Calu3 (cell line): ENCODE measurements around the gene ELOB. TPM values are rescaled to one million over a fixed set of nuclear protein-coding genes. Genes with fewer than 3 reads are reported as not detected.

Experiments used
- BruUV-seq: library from RNA; stranded (reverse); fragments of 400-500 nt; replicated peaks from 2 replicates; lab custom pipeline; 2021; lab: Mats Ljungman, UMichigan
- CTCF ChIA-PET: fragments of 300-600 bp; sonication (Branson Sonifier 250); formaldehyde crosslinking; loops from one replicate; lab custom pipeline; 2022; ENCODE audit warnings: antibody characterized with exemption; lab: Charles Lee
- DNase-seq: peaks from one replicate; pipeline ENCODE4 v3.0.0; 2022
- H3K27ac Mint-ChIP-seq: one replicate; pipeline ENCODE4 v1.8.0; 2022; ENCODE audit warnings: mixed read lengths; ENCODE audit not compliant: unreplicated experiment
- H3K27me3 Mint-ChIP-seq: one replicate; pipeline ENCODE4 v1.8.0; 2022; ENCODE audit warnings: mixed read lengths; ENCODE audit not compliant: unreplicated experiment
- H3K36me3 Mint-ChIP-seq: one replicate; pipeline ENCODE4 v1.8.0; 2022; ENCODE audit warnings: mild to moderate bottlenecking, moderate library complexity, mixed read lengths; ENCODE audit not compliant: insufficient read depth, unreplicated experiment
- H3K4me1 Mint-ChIP-seq: one replicate; pipeline ENCODE4 v1.8.0; 2022; ENCODE audit warnings: mild to moderate bottlenecking, low read depth, mixed read lengths; ENCODE audit not compliant: unreplicated experiment
- H3K4me3 Mint-ChIP-seq: one replicate; pipeline ENCODE4 v1.8.0; 2022; ENCODE audit warnings: mild to moderate bottlenecking, low read depth, moderate library complexity, mixed read lengths; ENCODE audit not compliant: unreplicated experiment
- H3K9me3 Mint-ChIP-seq: one replicate; pipeline ENCODE4 v1.8.0; 2022; ENCODE audit warnings: low read depth, mixed read lengths; ENCODE audit not compliant: unreplicated experiment
- intact Hi-C: fragments of 100-400 bp; cut with micrococcal nuclease; formaldehyde crosslinking; loops from one replicate; pipeline ENCODE4 v1.10.0; 2022; ENCODE audit not compliant: unreplicated experiment
- total RNA-seq: library from RNA; stranded (reverse); gene quantifications from 2 replicates; pipeline ENCODE4 v1.2.3, GENCODE V29; 2022
- TF ChIP-seq, protein P1 (sequence below): fragments of 200-600 bp; IDR thresholded peaks from one replicate; pipeline ENCODE4 v1.8.0; 2022; ENCODE audit warnings: antibody characterized with exemption; ENCODE audit not compliant: unreplicated experiment

ELOB gene
- total RNA-seq, 1 experiment from 2014 or later = 269 TPM

DNA sequence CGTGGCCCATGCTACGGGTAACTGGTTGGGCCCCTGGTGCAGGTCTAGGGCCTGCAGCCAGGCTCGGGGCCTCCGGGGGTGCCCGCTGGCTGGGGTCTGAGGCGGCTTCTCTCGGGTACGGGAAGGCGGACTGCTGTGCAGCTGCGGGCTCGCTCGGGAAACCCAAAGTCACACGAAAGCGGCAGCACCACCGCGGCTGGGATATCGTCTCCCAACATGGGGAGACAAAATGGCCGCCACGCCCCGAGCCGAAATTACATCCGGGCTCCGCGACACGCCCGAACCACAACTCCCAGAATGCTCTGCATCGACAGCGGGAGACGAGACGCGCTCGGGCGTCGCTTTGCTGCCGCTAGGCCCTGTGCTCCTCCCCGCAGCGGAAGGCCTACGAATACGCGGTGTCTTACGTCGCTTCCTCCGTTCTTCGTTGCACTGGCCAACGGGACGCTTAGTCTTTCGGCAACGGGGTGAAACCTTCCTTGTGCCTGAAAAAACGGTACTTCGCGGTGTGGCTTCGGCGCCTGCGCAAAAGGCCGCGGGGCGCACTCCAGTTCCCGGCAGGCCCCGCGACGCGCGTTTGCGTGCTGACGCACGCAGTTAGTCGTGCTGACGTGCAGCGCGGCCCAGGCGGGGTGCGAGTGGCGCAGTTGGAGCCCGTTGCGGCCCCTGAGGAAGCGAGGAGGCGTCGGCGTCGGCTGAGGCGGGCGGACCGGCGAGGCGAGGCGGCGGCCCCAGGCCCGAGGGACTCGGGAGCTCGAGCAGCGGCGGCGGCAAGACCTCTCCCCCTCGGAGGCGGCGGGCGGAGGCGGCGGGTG, 24.8 kb downstream of the ELOB start, which contains the start of gene SRRM2:
Gene SRRM2 (plus strand): TSS at position 604 of the 815 bp plus-strand sequence. CDS start 3,727 bp downstream, outside the sequence.
- BruUV-seq = no TSS peak
- intact Hi-C loops = no loop called here
- TF ChIP-seq, protein P1, sequence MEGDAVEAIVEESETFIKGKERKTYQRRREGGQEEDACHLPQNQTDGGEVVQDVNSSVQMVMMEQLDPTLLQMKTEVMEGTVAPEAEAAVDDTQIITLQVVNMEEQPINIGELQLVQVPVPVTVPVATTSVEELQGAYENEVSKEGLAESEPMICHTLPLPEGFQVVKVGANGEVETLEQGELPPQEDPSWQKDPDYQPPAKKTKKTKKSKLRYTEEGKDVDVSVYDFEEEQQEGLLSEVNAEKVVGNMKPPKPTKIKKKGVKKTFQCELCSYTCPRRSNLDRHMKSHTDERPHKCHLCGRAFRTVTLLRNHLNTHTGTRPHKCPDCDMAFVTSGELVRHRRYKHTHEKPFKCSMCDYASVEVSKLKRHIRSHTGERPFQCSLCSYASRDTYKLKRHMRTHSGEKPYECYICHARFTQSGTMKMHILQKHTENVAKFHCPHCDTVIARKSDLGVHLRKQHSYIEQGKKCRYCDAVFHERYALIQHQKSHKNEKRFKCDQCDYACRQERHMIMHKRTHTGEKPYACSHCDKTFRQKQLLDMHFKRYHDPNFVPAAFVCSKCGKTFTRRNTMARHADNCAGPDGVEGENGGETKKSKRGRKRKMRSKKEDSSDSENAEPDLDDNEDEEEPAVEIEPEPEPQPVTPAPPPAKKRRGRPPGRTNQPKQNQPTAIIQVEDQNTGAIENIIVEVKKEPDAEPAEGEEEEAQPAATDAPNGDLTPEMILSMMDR = no peak
- peaks cover 68% of the 10 kb centered on the region for H3K36me3 Mint-ChIP-seq
- peaks cover 32% of the 10 kb centered on the region for H3K4me1 Mint-ChIP-seq
- no peaks in the 10 kb centered on the region for H3K27me3 Mint-ChIP-seq
- peak within 1 kb of the TSS; percentile 96 for H3K27ac Mint-ChIP-seq
- peaks cover 3% of the 10 kb centered on the region for H3K9me3 Mint-ChIP-seq
- peak within 1 kb of the TSS; percentile 90 for H3K4me3 Mint-ChIP-seq
- peak; percentile 95 for DNase-seq
- CTCF ChIA-PET = interaction anchor here (0.6 to 0.7 kb wide), 7 partner anchors 66 to 881 kb away, joined by 3 to 5 read pairs (median 4); partner anchors contain the start of gene PRSS22

DNA sequence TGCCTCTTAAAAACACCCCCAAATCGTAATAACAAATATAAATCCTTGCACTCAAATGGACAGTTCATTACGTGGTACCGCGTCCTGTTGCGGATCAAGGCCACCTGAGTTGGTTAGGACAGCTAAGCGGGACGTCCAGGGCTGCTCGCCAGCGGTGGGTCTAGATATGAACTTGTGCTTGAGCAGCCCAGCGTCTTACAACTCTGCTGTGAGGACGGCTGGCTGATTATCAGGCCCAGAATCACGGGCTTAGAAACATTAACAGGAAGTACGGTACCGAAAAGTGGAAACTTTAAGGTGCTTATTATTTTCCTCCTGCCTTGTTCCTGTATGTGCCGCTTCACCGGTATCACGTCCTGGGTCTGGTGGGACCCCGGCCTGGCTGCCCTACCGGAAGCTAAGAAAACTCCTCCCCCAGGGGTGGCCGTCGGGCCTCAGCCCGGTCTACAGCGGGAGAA, 25.5 kb downstream of the ELOB start:
- TF ChIP-seq, protein P1 = no peak
- TSS peak; percentile 70 for BruUV-seq
- CTCF ChIA-PET = no interaction called here

GRCh38 chr16:2749936-2750335, 27.1 kb downstream of the ELOB start:
- H3K27me3 Mint-ChIP-seq = peaks cover 3% of the 10 kb centered on the region
- H3K4me3 Mint-ChIP-seq = no peak overlapping the region
- no peak for DNase-seq
- TF ChIP-seq, protein P1 = no peak
- intact Hi-C loops = no loop called here
- no peak overlapping the region for H3K27ac Mint-ChIP-seq
- H3K4me1 Mint-ChIP-seq = peaks cover 9% of the 10 kb centered on the region
- no TSS peak for BruUV-seq
- CTCF ChIA-PET = no interaction called here
- H3K36me3 Mint-ChIP-seq = peaks cover 45% of the 10 kb centered on the region
- H3K9me3 Mint-ChIP-seq = no peaks in the 10 kb centered on the region

More for the DNA sequence above, 25.5 kb downstream of the ELOB start:
- no peak for DNase-seq
- peaks cover 3% of the 10 kb centered on the region for H3K9me3 Mint-ChIP-seq
- intact Hi-C loops = no loop called here
- H3K4me3 Mint-ChIP-seq = peak overlapping the region; percentile 90
- peaks cover 26% of the 10 kb centered on the region for H3K4me1 Mint-ChIP-seq
- H3K27ac Mint-ChIP-seq = peak overlapping the region; percentile 88
- no peaks in the 10 kb centered on the region for H3K27me3 Mint-ChIP-seq
- peaks cover 62% of the 10 kb centered on the region for H3K36me3 Mint-ChIP-seq

DNA sequence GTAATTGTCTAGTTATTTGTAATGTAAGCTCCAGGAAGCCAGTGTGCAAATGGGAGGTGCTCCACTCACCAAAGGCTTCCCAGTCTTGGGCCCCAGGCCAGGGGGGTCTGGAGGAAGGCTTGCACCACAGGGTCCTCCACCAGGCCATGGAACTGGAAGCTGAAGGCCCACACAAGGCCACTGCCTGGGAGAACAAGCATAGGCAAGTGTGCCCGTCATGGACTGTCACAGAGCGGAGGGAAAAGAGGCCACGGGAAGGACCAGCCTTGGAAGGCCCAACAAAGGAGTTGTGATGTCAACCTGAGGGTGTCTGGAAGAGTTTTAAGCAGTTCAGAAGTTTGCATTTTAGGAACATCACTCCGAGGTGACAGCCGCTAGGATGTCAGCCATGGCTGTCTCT, 27.6 kb downstream of the ELOB start:
- peaks cover 5% of the 10 kb centered on the region for H3K4me1 Mint-ChIP-seq
- TF ChIP-seq, protein P1 = no peak
- CTCF ChIA-PET = no interaction called here
- peaks cover 8% of the 10 kb centered on the region for H3K27me3 Mint-ChIP-seq
- H3K9me3 Mint-ChIP-seq = no peaks in the 10 kb centered on the region
- H3K36me3 Mint-ChIP-seq = peaks cover 41% of the 10 kb centered on the region
- no peak for DNase-seq
- intact Hi-C loops = no loop called here
- H3K27ac Mint-ChIP-seq = no peak overlapping the region
- BruUV-seq = no TSS peak
- no peak overlapping the region for H3K4me3 Mint-ChIP-seq
